ENCODE data around the gene ST6GALNAC3.
"Not testable (repeated sequence)": the region's sequence is repeated elsewhere in the genome, so short reads cannot be mapped to it uniquely, and the experiment has no call there.

ST6GALNAC3 gene

DNA sequence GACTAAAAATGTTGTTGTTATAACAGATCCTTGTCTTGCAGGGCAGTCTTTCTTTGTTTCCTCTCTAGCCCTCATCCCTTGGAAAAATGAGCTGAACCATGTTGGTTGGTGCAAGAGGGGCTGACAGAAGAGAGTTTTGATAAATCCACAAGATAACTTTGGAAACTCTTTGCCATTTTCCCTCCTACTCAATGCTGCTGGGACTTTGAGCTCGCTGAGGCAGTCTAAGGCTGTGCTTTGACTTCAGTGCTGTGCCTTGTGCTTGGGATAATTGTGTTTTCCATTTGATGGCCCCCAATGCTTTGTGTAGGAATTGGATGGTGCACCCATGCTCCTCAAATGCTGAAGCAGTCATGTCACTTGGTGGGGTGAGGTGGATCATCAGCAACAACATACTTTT lies 31.7 kb downstream of the ST6GALNAC3 start:
- CTCF ChIA-PET, result no interaction called here
- TF ChIP-seq, protein P1, sequence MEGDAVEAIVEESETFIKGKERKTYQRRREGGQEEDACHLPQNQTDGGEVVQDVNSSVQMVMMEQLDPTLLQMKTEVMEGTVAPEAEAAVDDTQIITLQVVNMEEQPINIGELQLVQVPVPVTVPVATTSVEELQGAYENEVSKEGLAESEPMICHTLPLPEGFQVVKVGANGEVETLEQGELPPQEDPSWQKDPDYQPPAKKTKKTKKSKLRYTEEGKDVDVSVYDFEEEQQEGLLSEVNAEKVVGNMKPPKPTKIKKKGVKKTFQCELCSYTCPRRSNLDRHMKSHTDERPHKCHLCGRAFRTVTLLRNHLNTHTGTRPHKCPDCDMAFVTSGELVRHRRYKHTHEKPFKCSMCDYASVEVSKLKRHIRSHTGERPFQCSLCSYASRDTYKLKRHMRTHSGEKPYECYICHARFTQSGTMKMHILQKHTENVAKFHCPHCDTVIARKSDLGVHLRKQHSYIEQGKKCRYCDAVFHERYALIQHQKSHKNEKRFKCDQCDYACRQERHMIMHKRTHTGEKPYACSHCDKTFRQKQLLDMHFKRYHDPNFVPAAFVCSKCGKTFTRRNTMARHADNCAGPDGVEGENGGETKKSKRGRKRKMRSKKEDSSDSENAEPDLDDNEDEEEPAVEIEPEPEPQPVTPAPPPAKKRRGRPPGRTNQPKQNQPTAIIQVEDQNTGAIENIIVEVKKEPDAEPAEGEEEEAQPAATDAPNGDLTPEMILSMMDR (IDR thresholded peaks at IDR 0.05; ENCODE audit: insufficient read depth, low read length, missing control alignments), result no peak
- DNase-seq (ENCODE audit: low read depth, low spot score), result no peak
- POLR2A ChIA-PET, result no interaction called here
- no peak overlapping the region for H3K4me3 ChIP-seq (ENCODE audit: low read depth, low read length)

DNA sequence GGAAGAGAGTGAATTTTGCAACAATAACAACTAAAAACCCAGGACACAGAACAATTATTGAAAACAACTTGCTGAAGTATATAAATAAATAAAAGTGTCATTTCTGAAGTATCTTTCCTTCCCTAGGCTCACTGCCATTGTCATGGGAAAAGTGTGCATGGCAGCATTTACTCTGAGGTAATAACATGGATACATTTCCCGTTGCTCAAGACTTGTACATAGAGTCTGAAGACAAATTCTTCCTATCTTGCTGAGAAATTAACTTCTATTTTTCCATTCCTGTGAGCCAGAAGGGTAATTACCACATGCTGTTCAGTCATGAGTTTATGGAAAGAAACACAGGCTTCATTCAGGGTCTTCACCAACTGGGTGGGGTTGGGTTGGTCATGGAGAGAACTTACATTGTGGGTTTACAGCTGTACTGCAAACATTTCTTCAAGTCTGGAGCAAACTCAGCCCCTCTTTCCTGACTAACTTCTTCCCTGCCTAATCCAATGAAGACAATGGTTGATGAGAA lies 32.2 kb downstream of the ST6GALNAC3 start:
- CTCF ChIA-PET, result no interaction called here
- TF ChIP-seq, protein P1 (IDR thresholded peaks at IDR 0.05; ENCODE audit: insufficient read depth, low read length, missing control alignments), result no peak
- DNase-seq (ENCODE audit: low read depth, low spot score), result no peak
- no peak overlapping the region for H3K4me3 ChIP-seq (ENCODE audit: low read depth, low read length)
- POLR2A ChIA-PET, result no interaction called here

DNA sequence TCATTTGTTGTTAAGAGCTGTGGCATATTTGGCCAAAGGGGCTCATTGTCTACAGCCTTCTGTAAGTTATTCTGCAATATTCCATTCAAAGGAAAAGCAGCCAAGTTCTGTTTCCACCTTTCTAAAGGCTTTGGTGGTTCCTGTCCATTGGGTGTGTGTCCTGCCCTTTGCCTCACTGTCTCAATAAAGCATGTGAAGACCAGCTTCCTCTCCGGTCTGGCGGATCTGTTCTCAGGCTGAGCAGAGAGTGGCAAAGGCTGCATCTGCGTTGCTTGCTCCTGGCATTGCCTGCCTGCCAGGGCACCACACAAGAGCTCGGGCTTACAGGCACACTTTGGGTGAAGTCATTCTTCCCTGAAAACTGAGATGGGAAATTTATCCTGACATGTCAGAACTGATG lies 34.9 kb downstream of the ST6GALNAC3 start:
- POLR2A ChIA-PET, result no interaction called here
- TF ChIP-seq, protein P1 (IDR thresholded peaks at IDR 0.05; ENCODE audit: insufficient read depth, low read length, missing control alignments), result no peak
- CTCF ChIA-PET, result no interaction called here
- no peak overlapping the region for H3K4me3 ChIP-seq (ENCODE audit: low read depth, low read length)
- DNase-seq (ENCODE audit: low read depth, low spot score), result no peak

DNA sequence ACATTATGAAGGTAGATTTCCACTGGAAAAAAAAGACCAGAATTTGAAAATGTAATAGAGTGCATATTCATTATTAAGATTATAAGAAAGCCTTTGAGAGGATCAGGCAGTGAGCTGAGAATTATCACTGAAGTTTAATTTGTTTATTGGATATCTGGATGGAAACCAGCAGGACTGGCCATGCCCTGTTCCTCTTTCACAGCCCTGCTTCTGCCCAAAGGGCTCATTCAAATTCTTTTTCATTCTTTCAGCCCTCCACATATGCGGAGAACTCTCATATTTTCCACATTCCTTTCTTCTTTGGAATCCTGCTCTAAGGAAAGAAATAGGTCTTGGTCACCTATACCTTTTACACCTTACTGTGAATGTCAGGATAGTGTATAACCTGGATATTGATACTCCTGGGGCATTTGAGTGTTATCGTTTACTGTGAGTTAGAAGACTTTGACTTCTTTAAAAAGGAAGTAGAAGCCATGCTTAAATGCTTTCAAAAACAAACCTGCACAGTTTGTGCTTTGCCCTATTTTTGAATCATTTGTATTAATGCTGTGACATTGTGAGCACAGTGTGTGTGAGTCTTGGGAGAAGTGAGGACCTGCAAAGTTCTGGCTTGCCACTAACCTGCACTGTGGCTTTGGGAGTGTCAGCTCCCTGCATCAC lies 35.5 kb downstream of the ST6GALNAC3 start:
- no peak overlapping the region for H3K4me3 ChIP-seq (ENCODE audit: low read depth, low read length)
- TF ChIP-seq, protein P1 (IDR thresholded peaks at IDR 0.05; ENCODE audit: insufficient read depth, low read length, missing control alignments), result no peak
- POLR2A ChIA-PET, result no interaction called here
- CTCF ChIA-PET, result no interaction called here
- no peak for DNase-seq (ENCODE audit: low read depth, low spot score)

DNA sequence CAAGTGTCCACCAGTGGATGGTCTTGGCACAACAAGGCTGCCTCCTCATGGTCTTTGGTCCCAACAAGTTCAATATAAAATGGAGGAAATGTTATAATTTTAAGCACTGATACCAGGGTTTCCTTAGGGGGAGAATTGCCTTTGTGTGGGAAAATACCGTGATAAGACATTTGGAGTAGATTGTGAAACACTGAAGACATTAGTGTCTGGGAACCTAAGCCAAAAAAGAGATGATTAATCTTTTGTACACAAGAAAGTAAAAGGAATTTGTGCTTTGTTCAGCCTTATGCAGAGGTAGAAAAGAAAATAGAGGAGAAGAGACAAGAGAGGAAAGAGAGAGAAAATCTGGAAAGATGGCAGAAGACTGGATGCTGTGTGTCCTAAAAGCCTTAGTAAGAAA lies 36.1 kb downstream of the ST6GALNAC3 start:
- TF ChIP-seq, protein P1 (IDR thresholded peaks at IDR 0.05; ENCODE audit: insufficient read depth, low read length, missing control alignments), result no peak
- no peak overlapping the region for H3K4me3 ChIP-seq (ENCODE audit: low read depth, low read length)
- ChIA-PET POLR2A (no interaction called here), CTCF (no interaction called here)
- no peak for DNase-seq (ENCODE audit: low read depth, low spot score)

DNA sequence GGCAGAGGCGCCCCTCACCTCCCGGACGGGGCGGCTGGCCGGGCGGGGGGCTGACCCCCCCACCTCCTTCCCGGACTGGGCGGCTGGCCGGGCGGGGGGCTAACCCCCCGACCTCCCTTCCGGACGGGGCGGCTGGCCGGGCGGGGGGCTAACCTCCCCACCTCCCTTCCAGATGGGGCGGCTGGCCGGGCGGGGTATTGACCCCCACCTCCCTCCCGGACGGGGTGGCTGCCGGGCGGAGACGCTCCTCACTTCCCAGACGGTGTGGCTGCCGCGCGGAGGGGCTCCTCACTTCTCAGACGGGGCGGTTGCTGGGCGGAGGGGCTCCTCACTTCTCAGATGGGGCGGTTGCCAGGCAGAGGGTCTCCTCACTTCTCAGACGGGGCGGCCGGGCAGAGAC lies 37.8 kb downstream of the ST6GALNAC3 start:
- CTCF ChIA-PET; DNase-seq (ENCODE audit: low read depth, low spot score); POLR2A ChIA-PET; H3K4me3 ChIP-seq (ENCODE audit: low read depth, low read length): not testable (repeated sequence)

DNA sequence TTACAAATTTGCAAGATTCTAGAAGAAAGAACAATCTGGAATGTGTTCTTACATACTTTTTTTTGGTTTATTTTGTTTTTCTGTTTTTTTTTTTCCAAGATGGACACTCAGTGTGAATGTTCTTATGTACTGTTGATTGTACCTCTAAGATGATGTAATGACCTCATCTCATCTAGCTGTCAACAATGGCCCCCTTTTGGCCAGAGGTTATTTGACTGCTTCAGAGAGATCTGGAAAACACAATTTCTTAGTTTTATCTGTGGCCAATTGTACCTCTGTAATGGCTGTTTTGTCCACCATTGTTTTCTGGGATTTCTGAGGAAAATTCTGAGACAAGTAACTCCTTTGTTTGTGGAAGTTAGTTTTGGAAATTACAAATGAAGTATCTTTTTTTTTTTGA lies 38.9 kb downstream of the ST6GALNAC3 start:
- H3K4me3 ChIP-seq (ENCODE audit: low read depth, low read length), result no peak overlapping the region
- DNase-seq (ENCODE audit: low read depth, low spot score), result no peak
- TF ChIP-seq, protein P1 (IDR thresholded peaks at IDR 0.05; ENCODE audit: insufficient read depth, low read length, missing control alignments), result no peak
- ChIA-PET POLR2A (no interaction called here), CTCF (no interaction called here)

Data from AG04449 (cell line).